Measurements from ENCODE around the gene ATP8B4. TPM values are rescaled to one million over a fixed set of nuclear protein-coding genes. Genes with fewer than 3 reads are reported as not detected.

The ATP8B4 gene
- total RNA-seq, 1 donor from 2014 or later = 2.5 TPM

- TF ChIP-seq, protein P1, sequence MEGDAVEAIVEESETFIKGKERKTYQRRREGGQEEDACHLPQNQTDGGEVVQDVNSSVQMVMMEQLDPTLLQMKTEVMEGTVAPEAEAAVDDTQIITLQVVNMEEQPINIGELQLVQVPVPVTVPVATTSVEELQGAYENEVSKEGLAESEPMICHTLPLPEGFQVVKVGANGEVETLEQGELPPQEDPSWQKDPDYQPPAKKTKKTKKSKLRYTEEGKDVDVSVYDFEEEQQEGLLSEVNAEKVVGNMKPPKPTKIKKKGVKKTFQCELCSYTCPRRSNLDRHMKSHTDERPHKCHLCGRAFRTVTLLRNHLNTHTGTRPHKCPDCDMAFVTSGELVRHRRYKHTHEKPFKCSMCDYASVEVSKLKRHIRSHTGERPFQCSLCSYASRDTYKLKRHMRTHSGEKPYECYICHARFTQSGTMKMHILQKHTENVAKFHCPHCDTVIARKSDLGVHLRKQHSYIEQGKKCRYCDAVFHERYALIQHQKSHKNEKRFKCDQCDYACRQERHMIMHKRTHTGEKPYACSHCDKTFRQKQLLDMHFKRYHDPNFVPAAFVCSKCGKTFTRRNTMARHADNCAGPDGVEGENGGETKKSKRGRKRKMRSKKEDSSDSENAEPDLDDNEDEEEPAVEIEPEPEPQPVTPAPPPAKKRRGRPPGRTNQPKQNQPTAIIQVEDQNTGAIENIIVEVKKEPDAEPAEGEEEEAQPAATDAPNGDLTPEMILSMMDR (IDR thresholded peaks at IDR 0.05; ENCODE audit: borderline replicate concordance) = no peak
- intact Hi-C loops (cut with micrococcal nuclease) = no loop called here
- no peaks in the 10 kb centered on the region for H3K27me3 ChIP-seq (ENCODE audit: low read depth)
- DNase-seq = no peak
- no peak overlapping the region for H3K4me3 ChIP-seq
- no peaks in the 10 kb centered on the region for H3K36me3 ChIP-seq
- no peaks in the 10 kb centered on the region for H3K4me1 ChIP-seq
- no peak overlapping the region for H3K27ac ChIP-seq (replicated peaks)
- H3K9me3 ChIP-seq (replicated peaks) = no peaks in the 10 kb centered on the region
Measured at GRCh38 chr15:49887659-49888322, 231.2 kb downstream of the ATP8B4 start.

DNA sequence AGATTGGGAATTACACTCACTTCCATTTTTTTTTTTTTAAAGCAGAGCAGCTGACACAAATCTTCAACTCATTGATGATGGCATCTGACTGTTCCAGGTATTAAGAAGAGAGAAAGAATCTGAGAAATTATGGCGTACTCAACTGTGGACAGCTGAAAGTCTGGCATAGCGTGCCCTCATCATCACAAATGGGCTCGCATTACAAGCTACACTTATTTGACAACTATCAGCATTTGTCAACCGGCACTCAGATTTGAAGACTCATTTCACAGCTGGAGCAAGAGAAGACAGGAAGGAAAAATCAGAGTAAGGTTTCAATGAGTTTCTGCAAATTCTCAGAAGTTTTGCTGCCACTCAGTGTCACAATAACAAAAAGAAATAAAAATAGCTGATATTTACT is 235.9 kb downstream of the ATP8B4 start:
- Histone ChIP-seq H3K36me3 (no peaks in the 10 kb centered on the region), H3K4me3 (no peak overlapping the region), H3K9me3 (replicated peaks) (no peaks in the 10 kb centered on the region), H3K27me3 (ENCODE audit: low read depth) (no peaks in the 10 kb centered on the region), H3K27ac (replicated peaks) (no peak overlapping the region), H3K4me1 (peaks cover 13% of the 10 kb centered on the region)
- intact Hi-C loops (cut with micrococcal nuclease) = no loop called here
- DNase-seq = no peak
- TF ChIP-seq, protein P1 (IDR thresholded peaks at IDR 0.05; ENCODE audit: borderline replicate concordance) = no peak

GRCh38 chr15:49881866-49882265 is 237.2 kb downstream of the ATP8B4 start:
- intact Hi-C loops (cut with micrococcal nuclease) = no loop called here
- H3K4me3 ChIP-seq = no peak overlapping the region
- no peaks in the 10 kb centered on the region for H3K36me3 ChIP-seq
- TF ChIP-seq, protein P1 (IDR thresholded peaks at IDR 0.05; ENCODE audit: borderline replicate concordance) = no peak
- H3K9me3 ChIP-seq (replicated peaks) = no peaks in the 10 kb centered on the region
- H3K4me1 ChIP-seq = peaks cover 21% of the 10 kb centered on the region
- no peak for DNase-seq
- H3K27ac ChIP-seq (replicated peaks) = no peak overlapping the region
- no peaks in the 10 kb centered on the region for H3K27me3 ChIP-seq (ENCODE audit: low read depth)

DNA sequence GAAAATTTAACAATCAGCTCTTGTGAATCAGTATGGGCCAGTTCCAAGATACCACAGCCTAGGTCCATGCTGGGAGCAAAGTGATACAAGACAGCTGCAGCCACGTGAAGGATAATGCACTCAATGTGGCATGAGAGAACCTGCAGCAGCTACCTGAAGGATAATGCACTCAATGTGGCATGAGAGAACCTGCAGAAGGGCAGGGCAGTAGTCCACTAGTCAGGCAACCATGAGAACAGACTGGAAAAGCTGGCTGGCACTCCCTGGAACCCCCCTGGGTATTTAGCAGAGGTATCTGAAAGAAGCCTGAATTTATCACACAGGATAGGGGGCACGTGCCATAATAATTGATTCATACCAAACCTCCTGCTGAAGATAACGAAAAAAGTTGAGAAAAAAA is 237.6 kb downstream of the ATP8B4 start:
- H3K36me3 ChIP-seq = no peaks in the 10 kb centered on the region
- H3K9me3 ChIP-seq (replicated peaks) = no peaks in the 10 kb centered on the region
- no peaks in the 10 kb centered on the region for H3K27me3 ChIP-seq (ENCODE audit: low read depth)
- H3K4me3 ChIP-seq = no peak overlapping the region
- intact Hi-C loops (cut with micrococcal nuclease) = no loop called here
- no peak for DNase-seq
- H3K4me1 ChIP-seq = peaks cover 25% of the 10 kb centered on the region
- TF ChIP-seq, protein P1 (IDR thresholded peaks at IDR 0.05; ENCODE audit: borderline replicate concordance) = no peak
- no peak overlapping the region for H3K27ac ChIP-seq (replicated peaks)

DNA sequence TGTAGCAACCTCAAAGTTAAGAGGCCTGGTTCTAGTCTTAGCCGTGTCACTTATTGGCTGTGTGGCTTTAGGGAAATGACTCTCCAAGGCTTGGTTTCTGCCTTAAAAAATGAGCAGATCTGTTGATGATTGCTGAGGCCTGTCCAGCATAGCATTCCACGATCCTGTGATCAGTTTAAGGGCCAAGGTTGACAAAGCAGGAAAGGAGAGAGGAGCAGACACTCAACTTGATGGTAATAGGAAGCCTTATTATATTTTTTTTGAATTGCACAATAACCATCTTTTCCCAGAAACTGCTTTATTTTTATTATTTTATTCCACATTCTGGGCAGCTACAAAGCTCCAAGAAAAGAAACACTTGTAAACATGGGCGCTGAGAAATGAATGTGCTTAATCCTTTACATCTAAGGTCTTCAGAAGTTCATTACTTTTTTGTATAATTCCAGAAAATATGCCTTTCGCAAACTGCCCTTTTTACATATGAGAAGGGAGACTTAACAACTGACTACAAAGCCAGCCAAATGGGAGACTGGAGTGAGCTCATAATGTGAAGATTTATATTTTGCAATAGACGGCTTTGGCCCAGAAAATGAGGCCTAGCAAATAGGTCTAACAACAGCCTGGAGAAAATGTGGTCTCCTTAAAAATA is 241.0 kb downstream of the ATP8B4 start:
- peaks cover 28% of the 10 kb centered on the region for H3K4me1 ChIP-seq
- no peaks in the 10 kb centered on the region for H3K27me3 ChIP-seq (ENCODE audit: low read depth)
- no peaks in the 10 kb centered on the region for H3K36me3 ChIP-seq
- no peaks in the 10 kb centered on the region for H3K9me3 ChIP-seq (replicated peaks)
- intact Hi-C loops (cut with micrococcal nuclease) = no loop called here
- DNase-seq = no peak
- TF ChIP-seq, protein P1 (IDR thresholded peaks at IDR 0.05; ENCODE audit: borderline replicate concordance) = no peak
- peak overlapping the region; percentile 83 for H3K27ac ChIP-seq (replicated peaks)
- no peak overlapping the region for H3K4me3 ChIP-seq

All from left ventricle myocardium inferior (tissue), 1 donor.